ENCODE measurements around the gene AGBL2.

The AGBL2 gene

DNA sequence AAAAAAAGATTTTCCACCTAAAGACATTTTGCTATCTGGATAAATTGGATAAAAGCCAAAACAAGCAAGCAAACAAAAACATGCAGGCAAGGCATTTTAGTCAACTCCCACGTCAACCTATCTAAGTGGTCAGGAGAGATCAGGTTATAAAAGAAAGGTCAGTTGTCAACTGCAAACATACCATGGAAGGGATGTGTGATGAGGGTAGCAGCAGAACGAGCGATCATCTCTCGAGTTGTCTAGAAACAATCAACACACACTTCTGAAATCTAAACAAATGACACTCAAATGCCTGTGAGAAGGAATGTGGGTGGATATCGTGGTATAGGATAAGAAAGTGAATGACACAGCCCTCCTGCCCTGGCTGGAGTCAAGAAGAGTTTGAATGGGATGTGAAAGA, 83.7 kb downstream of the AGBL2 start:
- FAIRE-seq (peak; percentile 41), DNase-seq (ENCODE audit: insufficient read length, low spot score) (no peak)

DNA sequence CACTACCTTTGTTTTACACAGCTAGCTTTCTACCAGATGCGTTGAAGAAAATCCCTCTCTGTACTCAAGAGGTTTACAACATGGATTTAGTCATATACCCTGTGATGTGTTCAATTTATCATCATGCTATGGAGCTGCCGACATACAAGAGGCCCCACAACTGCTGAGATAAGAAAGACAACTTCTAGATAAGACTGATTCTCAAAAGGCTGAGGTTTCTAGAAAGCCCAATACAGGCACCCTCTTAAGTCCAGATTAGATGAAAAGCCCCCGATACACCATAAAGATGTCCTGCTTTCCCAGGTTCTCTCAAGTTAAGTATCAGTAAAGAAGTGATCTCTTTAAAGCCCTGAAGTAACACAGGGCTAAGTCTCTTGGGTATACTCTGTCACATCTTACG, 87.1 kb downstream of the AGBL2 start:
- FAIRE-seq, result no peak
- TF ChIP-seq POLR2A (IDR thresholded peaks at IDR 0.05; ENCODE audit: low read depth, low read length), result no peak
- DNase-seq (ENCODE audit: insufficient read length, low spot score), result no peak

More for the DNA sequence above, 83.7 kb downstream of the AGBL2 start:
- TF ChIP-seq POLR2A (IDR thresholded peaks at IDR 0.05; ENCODE audit: low read depth, low read length), result no peak

DNA sequence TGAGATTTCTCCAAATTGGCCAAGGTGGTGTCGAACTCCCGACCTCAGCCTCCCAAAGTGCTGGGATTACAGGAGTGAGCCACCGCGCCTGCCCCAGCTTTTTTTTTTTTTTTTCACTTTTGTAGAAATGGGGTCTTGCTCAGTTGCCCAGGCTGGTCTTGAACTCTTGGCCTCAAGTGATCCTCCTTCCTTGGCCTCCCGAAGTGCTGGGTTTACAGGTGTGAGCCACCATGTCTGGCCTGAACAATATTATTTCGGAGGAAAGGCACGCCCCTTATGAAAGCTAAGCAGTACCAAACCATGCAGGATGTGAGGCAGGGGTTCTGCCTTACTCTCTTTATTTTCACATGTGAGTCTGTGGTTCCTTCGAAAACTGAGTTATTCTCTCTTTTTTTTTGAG, 88.9 kb downstream of the AGBL2 start:
- FAIRE-seq (no peak), DNase-seq (ENCODE audit: insufficient read length, low spot score) (no peak)
- TF ChIP-seq POLR2A (IDR thresholded peaks at IDR 0.05; ENCODE audit: low read depth, low read length), result no peak

DNA sequence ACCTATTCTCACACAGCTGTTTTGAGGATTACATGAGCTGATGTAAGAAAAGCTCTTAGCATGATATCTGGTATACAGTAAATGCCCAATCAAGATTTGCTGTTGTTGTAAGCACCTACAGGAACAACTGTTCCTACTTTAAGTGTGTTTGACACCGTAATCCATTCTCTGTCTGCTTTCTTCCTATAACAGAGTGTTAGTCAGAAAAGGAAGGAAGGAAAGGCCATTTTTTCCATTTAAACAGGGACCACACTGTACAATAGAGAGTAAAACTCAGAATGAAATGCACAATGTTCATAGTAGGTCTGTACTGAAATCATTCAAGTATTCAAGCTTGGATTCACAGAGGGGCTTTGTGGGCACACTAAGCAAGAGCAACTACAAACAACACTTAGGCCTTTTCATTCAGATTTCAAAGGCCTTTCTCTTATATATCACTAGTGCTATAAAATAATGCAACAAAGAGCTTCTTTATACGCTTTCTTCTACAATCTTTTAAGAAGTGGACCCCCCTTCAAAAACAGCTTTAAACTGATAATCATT, 94.3 kb downstream of the AGBL2 start:
- peak; percentile 52 for FAIRE-seq

DNA sequence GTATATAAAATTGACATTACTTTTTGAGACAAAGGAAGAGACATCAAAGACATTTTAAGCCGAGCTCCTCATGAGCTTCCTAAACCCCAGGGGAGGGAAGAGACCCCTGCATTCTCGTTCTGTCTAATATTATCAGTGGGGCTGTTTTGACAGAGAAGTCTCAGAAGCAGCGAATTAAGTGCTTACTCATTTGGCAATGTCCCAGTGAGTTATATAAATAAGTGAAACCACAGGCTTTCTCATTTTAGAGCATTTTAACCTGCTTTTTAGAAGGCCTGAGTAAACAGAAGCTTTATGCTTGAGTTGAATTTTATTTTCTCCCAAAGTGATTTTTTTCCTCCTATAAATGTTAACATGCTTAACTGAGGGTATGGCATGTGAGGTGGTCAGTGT, 97.8 kb downstream of the AGBL2 start:
- DNase-seq (ENCODE audit: insufficient read length, low spot score) (no peak), FAIRE-seq (no peak)

More for the DNA sequence above, 94.3 kb downstream of the AGBL2 start:
- DNase-seq (ENCODE audit: insufficient read length, low spot score), result no peak
- no peak for TF ChIP-seq POLR2A (IDR thresholded peaks at IDR 0.05; ENCODE audit: low read depth, low read length)

DNA sequence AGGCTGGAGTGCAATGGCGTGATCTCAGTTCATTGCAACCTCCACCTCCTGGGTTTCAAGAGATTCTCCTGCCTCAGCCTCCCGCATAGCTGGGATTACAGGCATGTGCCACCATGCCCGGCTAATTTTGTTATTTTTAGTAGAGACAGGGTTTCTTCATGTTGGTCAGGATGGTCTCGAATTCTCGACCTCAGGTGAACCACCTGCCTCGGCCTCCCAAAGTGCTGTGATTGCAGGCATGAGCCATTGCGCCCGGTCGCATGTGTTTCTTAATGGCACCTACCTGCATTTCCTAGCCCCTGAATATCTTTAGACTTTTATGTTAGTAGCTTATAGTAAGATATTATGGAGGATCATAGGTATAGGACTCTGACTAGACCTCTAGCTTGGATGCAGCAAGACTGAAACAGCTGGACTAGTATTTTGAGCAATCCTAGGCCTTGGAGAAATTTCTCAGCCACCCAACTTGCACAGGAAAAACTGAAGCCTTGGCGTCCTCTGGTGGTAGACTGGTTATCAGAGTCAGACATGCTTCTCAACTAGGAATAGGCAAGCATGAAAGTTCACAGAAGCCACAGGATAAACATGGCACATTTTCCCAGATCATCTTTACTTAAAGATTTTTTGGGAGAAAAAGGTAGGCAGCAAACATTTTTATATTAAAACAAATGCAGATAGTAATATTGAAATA, 98.3 kb downstream of the AGBL2 start:
- no peak for TF ChIP-seq POLR2A (IDR thresholded peaks at IDR 0.05; ENCODE audit: low read depth, low read length)
- peak; percentile 64 for FAIRE-seq
- no peak for DNase-seq (ENCODE audit: insufficient read length, low spot score)

More for the DNA sequence above, 97.8 kb downstream of the AGBL2 start:
- TF ChIP-seq POLR2A (IDR thresholded peaks at IDR 0.05; ENCODE audit: low read depth, low read length), result no peak

DNA sequence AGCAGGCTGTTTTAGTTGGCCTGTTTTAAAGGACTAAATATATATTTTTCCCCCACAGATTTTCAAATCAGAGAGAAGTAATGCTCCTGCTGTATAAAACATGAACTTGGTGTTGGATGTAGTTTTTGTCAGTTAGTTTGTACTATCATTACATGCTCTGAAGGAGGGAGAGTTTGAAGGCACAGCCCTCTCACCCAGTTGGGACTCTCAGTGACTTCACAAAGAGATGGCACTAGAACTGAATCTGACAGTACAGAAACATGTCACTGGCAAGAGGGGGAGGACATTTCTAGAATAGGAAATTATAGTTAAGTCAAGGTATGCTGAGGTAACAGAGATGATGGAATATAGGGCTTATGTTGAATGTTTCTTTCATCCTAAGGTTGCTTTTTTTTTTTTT, 99.9 kb downstream of the AGBL2 start:
- no peak for TF ChIP-seq POLR2A (IDR thresholded peaks at IDR 0.05; ENCODE audit: low read depth, low read length)
- DNase-seq (ENCODE audit: insufficient read length, low spot score), result no peak
- no peak for FAIRE-seq

DNA sequence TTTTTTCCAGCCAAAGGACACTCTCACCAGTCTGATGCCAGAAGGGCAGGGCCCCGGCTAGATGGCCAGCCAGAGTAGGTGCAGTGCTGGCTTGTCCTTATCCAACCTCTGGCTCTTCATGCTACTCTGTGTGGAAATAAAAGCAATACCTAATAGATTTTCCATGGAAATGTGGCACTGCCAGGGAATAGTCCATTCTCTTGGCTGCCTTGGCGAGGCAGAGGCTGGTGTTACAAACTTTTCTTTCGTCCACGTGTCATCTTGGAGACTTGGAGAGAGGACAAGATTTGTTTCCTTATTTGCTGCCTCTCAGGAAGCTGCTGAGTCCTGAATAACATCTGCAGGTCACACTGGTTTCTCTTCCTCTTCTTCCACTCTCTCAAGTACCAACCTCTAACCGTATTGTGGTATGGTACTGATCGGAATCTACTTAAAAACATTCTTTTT, 103.8 kb downstream of the AGBL2 start:
- no peak for TF ChIP-seq POLR2A (IDR thresholded peaks at IDR 0.05; ENCODE audit: low read depth, low read length)
- DNase-seq (ENCODE audit: insufficient read length, low spot score) (no peak), FAIRE-seq (no peak)

DNA sequence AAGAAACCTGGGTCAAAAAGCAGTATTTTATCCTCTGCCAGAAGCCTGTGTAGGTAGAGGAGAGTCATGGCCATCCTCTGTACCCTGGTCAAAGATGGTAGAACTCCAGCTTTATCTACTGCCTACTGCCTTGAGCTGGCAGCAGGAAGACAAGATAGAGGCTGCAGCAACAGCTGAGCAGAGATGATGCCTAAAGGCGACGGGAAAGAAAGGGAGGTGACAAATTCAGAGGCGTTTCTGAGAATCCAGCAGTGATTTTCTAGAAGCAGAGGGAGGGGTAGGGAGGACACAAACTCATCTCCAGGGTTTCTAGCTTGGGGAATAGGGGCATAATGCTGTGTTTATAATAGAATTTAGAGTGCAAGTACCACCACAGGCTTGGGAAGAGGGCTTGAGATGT, 105.5 kb downstream of the AGBL2 start:
- FAIRE-seq, result no peak
- no peak for TF ChIP-seq POLR2A (IDR thresholded peaks at IDR 0.05; ENCODE audit: low read depth, low read length)
- no peak for DNase-seq (ENCODE audit: insufficient read length, low spot score)
